Parathyroid adenoma (tissue), 2 donors: ENCODE measurements around the gene DLG2.

Source experiments
- H2AFZ ChIP-seq: fragments of 300-600 bp; sonication (generic); one replicate; pipeline ENCODE4 v1.7.0; 2017; ENCODE audit warnings: antibody characterized with exemption, mild to moderate bottlenecking
- H3K27ac ChIP-seq: fragments of 300-600 bp; sonication (generic); one replicate; pipeline ENCODE4 v1.7.0; 2017
- H3K27me3 ChIP-seq: fragments of 300-600 bp; sonication (generic); one replicate; pipeline ENCODE4 v1.7.0; 2017; ENCODE audit warnings: low read length; ENCODE audit not compliant: control insufficient read depth, insufficient read depth
- H3K36me3 ChIP-seq: fragments of 300-600 bp; sonication (generic); one replicate; pipeline ENCODE4 v1.7.0; 2017; ENCODE audit warnings: low read length; ENCODE audit not compliant: control insufficient read depth, insufficient read depth
- H3K4me1 ChIP-seq: fragments of 300-600 bp; sonication (generic); one replicate; pipeline ENCODE4 v1.7.0; 2017; ENCODE audit warnings: control low read depth
- H3K4me2 ChIP-seq: fragments of 300-600 bp; sonication (generic); one replicate; pipeline ENCODE4 v1.7.0; 2017; ENCODE audit warnings: low read length
- H3K4me3 ChIP-seq: fragments of 300-600 bp; sonication (generic); one replicate; pipeline ENCODE4 v1.7.0; 2017; ENCODE audit warnings: low read depth, low read length
- H3K79me2 ChIP-seq: fragments of 300-600 bp; sonication (generic); one replicate; pipeline ENCODE4 v1.7.0; 2017; ENCODE audit warnings: control low read depth
- H3K9ac ChIP-seq: fragments of 300-600 bp; sonication (generic); one replicate; pipeline ENCODE4 v1.7.0; 2017; ENCODE audit warnings: mild to moderate bottlenecking
- H3K9me3 ChIP-seq: fragments of 300-600 bp; sonication (generic); one replicate; pipeline ENCODE4 v1.7.0; 2017; ENCODE audit warnings: low read length; ENCODE audit not compliant: control insufficient read depth
- TF ChIP-seq, protein P1 (sequence below): fragments of 300-600 bp; sonication (generic); IDR thresholded peaks from one replicate; pipeline ENCODE4 v1.7.0; 2017; ENCODE audit warnings: antibody characterized with exemption, mild to moderate bottlenecking
- donor health status: primary hyperparathyroidism.

DLG2 gene

DNA sequence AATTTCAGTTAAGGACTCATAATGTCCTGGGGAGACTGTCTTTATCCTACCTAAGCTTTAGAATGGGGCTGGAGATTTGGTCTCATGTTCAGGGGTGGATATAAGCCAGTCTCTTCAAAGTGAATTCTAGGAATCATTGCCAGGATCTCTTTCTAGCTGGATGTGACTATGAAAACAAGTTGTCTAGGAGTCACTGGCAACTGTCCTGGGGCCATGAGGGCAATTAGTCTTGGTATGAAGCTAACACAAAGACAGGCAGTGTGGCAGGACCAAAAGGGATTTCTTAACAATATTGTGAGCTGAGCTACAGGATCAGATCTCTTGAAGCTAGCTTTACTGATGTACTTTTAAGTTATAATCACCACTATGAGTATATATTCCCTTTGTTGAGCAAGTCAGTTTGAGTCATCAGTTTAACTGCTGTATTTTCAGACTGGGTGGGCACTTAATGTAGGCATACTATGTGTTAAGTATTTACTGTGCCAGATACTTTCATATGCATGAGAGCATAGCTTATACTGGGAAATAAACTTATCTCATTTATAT lies 1951.0 kb downstream of the DLG2 start:
- H2AFZ ChIP-seq: no peak overlapping the region
- H3K4me1 ChIP-seq: no peaks in the 10 kb centered on the region
- no peaks in the 10 kb centered on the region for H3K79me2 ChIP-seq
- no peak overlapping the region for H3K4me3 ChIP-seq
- H3K9me3 ChIP-seq: no peaks in the 10 kb centered on the region
- H3K36me3 ChIP-seq: no peaks in the 10 kb centered on the region
- H3K27me3 ChIP-seq: no peaks in the 10 kb centered on the region
- no peak overlapping the region for H3K27ac ChIP-seq
- TF ChIP-seq, protein P1, sequence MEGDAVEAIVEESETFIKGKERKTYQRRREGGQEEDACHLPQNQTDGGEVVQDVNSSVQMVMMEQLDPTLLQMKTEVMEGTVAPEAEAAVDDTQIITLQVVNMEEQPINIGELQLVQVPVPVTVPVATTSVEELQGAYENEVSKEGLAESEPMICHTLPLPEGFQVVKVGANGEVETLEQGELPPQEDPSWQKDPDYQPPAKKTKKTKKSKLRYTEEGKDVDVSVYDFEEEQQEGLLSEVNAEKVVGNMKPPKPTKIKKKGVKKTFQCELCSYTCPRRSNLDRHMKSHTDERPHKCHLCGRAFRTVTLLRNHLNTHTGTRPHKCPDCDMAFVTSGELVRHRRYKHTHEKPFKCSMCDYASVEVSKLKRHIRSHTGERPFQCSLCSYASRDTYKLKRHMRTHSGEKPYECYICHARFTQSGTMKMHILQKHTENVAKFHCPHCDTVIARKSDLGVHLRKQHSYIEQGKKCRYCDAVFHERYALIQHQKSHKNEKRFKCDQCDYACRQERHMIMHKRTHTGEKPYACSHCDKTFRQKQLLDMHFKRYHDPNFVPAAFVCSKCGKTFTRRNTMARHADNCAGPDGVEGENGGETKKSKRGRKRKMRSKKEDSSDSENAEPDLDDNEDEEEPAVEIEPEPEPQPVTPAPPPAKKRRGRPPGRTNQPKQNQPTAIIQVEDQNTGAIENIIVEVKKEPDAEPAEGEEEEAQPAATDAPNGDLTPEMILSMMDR: no peak
- H3K4me2 ChIP-seq: no peak overlapping the region
- no peak overlapping the region for H3K9ac ChIP-seq

DNA sequence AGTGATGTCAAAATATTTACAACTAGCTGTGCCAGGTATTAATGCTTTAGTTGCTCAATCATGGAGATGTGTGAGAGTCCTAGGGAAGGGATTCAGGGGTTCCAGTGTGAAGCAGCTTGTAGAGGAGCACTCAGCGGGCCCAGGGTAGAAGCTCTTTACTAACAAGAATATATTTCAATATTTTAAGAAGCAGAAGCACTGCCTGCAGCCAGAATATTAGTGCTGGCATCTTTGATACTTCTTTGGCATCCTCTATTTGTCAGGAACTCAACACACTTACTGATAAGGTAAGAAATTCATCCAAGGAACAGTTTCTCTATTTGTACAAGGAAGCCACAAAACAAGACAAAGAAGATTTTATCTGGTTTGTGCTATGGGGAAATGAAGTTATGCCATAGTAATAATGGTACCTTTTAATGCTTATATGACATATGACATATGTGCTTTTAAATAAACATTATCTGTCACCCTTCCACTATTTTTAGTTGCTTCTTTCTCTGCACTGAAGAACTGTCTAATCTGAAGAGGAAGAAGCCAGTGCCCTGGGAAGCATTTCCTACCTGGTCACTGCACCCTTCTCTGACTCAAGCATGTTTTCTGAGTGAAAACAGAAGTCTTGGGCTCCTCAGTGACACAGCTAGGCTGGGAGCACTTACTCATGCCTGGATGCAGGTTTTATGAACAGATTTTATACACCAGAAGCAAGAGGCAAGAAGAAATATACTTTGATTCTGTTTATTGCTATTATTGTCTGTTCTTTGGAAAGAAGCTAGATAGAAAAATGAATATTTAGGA lies 1952.8 kb downstream of the DLG2 start:
- Histone ChIP-seq H3K4me3 (no peak overlapping the region), H3K36me3 (no peaks in the 10 kb centered on the region), H3K9ac (no peak overlapping the region), H3K4me2 (no peak overlapping the region), H3K9me3 (no peaks in the 10 kb centered on the region), H3K79me2 (no peaks in the 10 kb centered on the region), H3K4me1 (no peaks in the 10 kb centered on the region), H3K27me3 (no peaks in the 10 kb centered on the region), H2AFZ (no peak overlapping the region), H3K27ac (no peak overlapping the region)
- TF ChIP-seq, protein P1: no peak

DNA sequence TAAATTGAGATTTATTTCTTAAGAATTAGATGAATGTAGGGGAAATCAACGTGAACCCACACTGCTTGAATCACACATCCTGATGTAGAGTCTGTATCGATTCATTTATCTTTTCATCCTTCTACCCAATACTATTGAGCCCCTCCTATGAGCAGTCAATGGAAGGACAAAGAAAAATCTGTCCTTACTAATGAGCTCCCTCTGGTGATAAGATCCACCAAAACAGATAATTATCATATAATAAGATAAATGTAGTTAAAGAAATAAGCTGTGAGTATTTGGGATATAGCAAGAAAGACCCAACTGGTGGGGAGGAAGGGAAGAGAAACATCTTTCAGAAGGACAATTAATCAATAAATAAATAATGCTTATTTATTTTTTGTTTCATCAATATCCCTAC lies 1955.9 kb downstream of the DLG2 start:
- Histone ChIP-seq H3K36me3 (no peaks in the 10 kb centered on the region), H3K27me3 (no peaks in the 10 kb centered on the region), H3K4me3 (no peak overlapping the region), H3K27ac (no peak overlapping the region), H3K9ac (no peak overlapping the region), H3K79me2 (no peaks in the 10 kb centered on the region), H3K4me2 (no peak overlapping the region), H2AFZ (no peak overlapping the region), H3K9me3 (no peaks in the 10 kb centered on the region), H3K4me1 (no peaks in the 10 kb centered on the region)
- TF ChIP-seq, protein P1: no peak

DNA sequence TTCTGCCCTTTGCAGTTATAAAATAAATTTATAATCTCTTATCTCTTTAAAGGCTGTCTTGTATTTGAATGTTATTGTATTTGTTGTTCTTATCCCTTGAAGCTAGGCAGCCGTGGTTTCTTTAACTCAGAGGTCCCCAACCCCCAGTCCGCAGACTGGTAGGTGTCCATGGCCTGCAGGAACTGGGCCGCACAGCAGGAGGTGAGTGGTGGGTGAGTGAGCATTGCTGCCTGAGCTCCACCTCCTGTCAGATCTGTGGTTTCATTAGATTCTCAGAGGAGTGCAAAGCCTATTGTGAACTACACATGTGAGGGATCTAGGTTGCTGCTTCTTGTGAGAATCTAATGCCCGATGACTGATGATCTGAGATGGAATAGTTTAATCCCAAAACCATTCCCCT lies 1961.0 kb downstream of the DLG2 start:
- Histone ChIP-seq H3K79me2 (no peaks in the 10 kb centered on the region), H3K9me3 (no peaks in the 10 kb centered on the region), H3K27me3 (no peaks in the 10 kb centered on the region), H3K36me3 (no peaks in the 10 kb centered on the region), H3K4me1 (no peaks in the 10 kb centered on the region), H3K4me2 (no peak overlapping the region), H3K9ac (no peak overlapping the region), H3K27ac (no peak overlapping the region), H3K4me3 (no peak overlapping the region), H2AFZ (no peak overlapping the region)
- TF ChIP-seq, protein P1: no peak

DNA sequence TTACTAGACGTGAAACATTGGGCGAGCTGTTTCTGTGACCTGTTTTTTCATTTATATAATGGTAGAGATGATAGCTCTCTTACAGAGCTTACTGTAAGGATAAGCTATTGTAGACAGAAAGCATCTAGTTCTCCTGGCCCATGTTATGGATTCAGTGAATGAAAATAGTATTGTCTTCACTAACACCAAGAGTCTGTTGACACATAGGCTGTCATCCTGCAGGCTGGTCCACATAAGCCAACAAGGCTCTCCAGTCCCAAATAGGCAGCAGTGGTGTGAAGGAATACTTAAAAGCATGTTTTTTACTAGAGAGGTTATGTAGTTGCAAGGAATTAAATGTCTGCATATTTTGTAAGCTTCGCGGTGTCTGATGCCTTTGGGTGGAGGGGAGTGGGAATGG lies 1963.2 kb downstream of the DLG2 start:
- no peaks in the 10 kb centered on the region for H3K79me2 ChIP-seq
- no peaks in the 10 kb centered on the region for H3K27me3 ChIP-seq
- no peaks in the 10 kb centered on the region for H3K4me1 ChIP-seq
- no peak overlapping the region for H3K27ac ChIP-seq
- no peaks in the 10 kb centered on the region for H3K9me3 ChIP-seq
- TF ChIP-seq, protein P1: no peak
- no peaks in the 10 kb centered on the region for H3K36me3 ChIP-seq
- no peak overlapping the region for H2AFZ ChIP-seq
- H3K4me2 ChIP-seq: no peak overlapping the region
- no peak overlapping the region for H3K9ac ChIP-seq
- H3K4me3 ChIP-seq: no peak overlapping the region
